Skeletal muscle tissue (tissue), 4 donors: ENCODE data around the gene ATRIP. TPM values are rescaled to one million over a fixed set of nuclear protein-coding genes. Genes with fewer than 3 reads are reported as not detected.
"Not testable (repeated sequence)": the region's sequence is repeated elsewhere in the genome, so short reads cannot be mapped to it uniquely, and the experiment has no call there.

ENCODE experiments used
- H3K27ac ChIP-seq: one replicate; pipeline ENCODE4 v1.7.0; 2013; ENCODE audit warnings: mild to moderate bottlenecking, low read depth, low read length, inconsistent platforms
- H3K27me3 ChIP-seq, 3 donors: one replicate each; pipeline ENCODE4 v1.7.0; 2013; ENCODE audit warnings: low read length in 3 of 3; ENCODE audit not compliant: control insufficient read depth in 3 of 3, insufficient read depth in 3 of 3
- H3K36me3 ChIP-seq, 3 donors: one replicate each; pipeline ENCODE4 v1.7.0; 2013; ENCODE audit warnings: low read length in 3 of 3; ENCODE audit not compliant: control insufficient read depth in 3 of 3, insufficient read depth in 3 of 3
- H3K4me1 ChIP-seq, 3 donors: one replicate each; pipeline ENCODE4 v1.7.0; 2013; ENCODE audit warnings: low read length in 3 of 3, mild to moderate bottlenecking in 3 of 3; ENCODE audit not compliant: control insufficient read depth in 3 of 3, insufficient read depth in 3 of 3
- H3K4me3 ChIP-seq, 3 donors: one replicate each; pipeline ENCODE4 v1.7.0; 2013; ENCODE audit warnings: low read length in 3 of 3
- H3K9ac ChIP-seq, 3 donors: one replicate each; pipeline ENCODE4 v1.7.0; 2013; ENCODE audit warnings: low read length in 3 of 3, mild to moderate bottlenecking in 3 of 3, moderate library complexity in 2 of 3, low read depth in 1 of 3
- H3K9me3 ChIP-seq, 3 donors: one replicate each; pipeline ENCODE4 v1.7.0; 2013; ENCODE audit warnings: low read length in 3 of 3; ENCODE audit not compliant: control insufficient read depth in 3 of 3
- total RNA-seq: library from RNA; depleted of rRNA; stranded (reverse); fragments of >200 nt; gene quantifications from one replicate; pipeline ENCODE4 v1.2.3, GENCODE V29; 2014
- donor health status: Osteomylitis.

The ATRIP gene
- 4.7 TPM for total RNA-seq

DNA sequence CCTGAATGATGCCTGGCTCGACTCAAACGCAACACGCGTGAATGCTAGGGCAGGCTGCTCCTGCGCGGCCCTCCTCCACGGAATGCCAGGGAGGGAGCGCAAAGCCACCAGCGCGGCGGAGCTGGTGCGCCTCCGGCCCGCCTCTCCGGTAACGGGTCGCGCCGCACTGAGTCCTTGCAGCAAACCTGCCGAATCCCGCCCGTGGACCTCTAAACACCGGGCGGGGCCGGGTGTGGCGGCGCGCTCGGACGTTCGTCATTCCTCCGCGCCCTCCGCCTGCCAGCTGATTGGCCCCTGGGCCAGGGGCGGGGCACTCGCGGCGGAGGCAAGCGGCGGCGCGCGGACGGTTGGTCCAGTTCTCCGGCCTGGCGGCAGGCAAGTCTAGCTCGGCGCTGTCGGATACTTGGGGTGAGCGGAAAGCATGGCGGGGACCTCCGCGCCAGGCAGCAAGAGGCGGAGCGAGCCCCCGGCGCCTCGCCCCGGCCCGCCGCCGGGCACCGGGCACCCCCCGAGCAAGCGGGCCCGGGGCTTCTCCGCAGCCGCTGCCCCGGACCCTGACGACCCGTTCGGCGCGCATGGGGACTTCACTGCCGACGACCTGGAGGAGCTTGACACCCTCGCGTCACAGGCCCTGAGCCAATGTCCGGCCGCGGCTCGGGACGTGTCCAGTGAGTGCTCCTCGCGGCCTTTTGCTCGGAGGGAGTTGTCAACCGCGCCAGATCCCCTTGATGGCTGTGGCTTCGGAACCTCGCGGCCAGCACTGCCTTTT, at the start of gene ATRIP:
TSS of gene ATRIP (plus strand) at position 313 of the 769 bp plus-strand sequence. CDS start at position 422, 109 bp downstream.
- Histone ChIP-seq H3K27ac (peak within 1 kb of the TSS; percentile 84), H3K4me3 (peak within 1 kb of the TSS; percentile 93 to 99 (median 94)), H3K27me3 (no peaks in the 10 kb centered on the region), H3K4me1 (peaks cover 24 to 31% (median 24%) of the 10 kb centered on the region in 3 donors), H3K9ac (peak within 1 kb of the TSS; percentile 83 to 94 (median 89)), H3K9me3 (no peaks in the 10 kb centered on the region), H3K36me3 (peaks cover 16 to 29% (median 26%) of the 10 kb centered on the region in 3 donors)

- no peaks in the 10 kb centered on the region for H3K9me3 ChIP-seq
- peaks cover 0 to 12% (median 0%) of the 10 kb centered on the region in 3 donors for H3K27me3 ChIP-seq
Observed at GRCh38 chr3:48397767-48398681, 48.5 kb upstream of the ATRIP start.

GRCh38 chr3:48398701-48399386, 47.7 kb upstream of the ATRIP start:
- Histone ChIP-seq H3K36me3 (no peaks in the 10 kb centered on the region), H3K27ac (no peak overlapping the region), H3K4me3 (no peak overlapping the region), H3K27me3 (peaks cover 0 to 12% (median 0%) of the 10 kb centered on the region in 3 donors), H3K9me3 (no peaks in the 10 kb centered on the region), H3K9ac (no peak overlapping the region), H3K4me1 (peaks cover 0 to 6% (median 3%) of the 10 kb centered on the region in 3 donors)

More at GRCh38 chr3:48397767-48398681, 48.5 kb upstream of the ATRIP start:
- Histone ChIP-seq H3K36me3 (no peaks in the 10 kb centered on the region), H3K27ac (no peak overlapping the region), H3K4me1 (peaks cover 0 to 6% (median 3%) of the 10 kb centered on the region in 3 donors), H3K4me3 (no peak overlapping the region), H3K9ac (no peak overlapping the region)

DNA sequence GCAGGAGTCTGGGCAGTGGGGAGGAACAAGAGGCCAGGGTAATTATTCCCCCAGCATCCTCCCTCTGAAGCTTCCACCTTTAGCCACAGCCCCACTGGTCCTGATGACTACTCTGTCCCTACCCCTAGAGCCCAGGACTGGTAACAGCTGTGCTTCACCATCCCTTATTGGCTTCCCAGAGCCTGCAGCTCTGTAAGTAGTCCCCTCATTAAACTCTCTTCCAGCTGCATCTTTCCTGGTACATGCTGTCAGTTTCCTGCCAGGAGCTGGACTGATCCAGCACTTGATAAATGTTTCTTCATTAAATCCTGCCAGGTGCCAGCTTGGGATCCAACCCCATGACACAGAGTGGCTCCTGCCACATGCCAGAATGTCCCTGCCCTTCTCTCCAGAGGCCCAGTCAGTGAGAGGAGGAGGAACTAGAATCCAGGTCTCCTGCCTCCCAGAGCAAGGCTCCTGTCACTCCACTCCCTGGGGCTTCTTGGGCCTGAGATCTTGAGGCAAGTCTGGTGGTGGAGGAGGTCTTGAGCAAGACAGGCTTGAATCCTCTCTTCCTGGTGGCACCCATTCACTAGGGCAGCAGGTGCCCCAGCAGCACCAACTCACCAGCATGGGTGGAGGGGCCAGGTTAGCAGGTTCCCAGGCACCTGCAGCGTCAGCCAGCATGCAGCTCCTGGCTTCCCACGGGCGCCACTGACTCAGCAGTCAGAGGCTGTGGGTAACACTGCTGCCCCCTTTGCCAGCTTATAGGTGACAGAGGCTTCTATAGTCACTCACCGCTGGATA, 47.0 kb upstream of the ATRIP start:
- no peaks in the 10 kb centered on the region for H3K9me3 ChIP-seq
- no peak overlapping the region for H3K9ac ChIP-seq
- H3K27me3 ChIP-seq: peaks cover 0 to 12% (median 0%) of the 10 kb centered on the region in 3 donors
- H3K36me3 ChIP-seq: no peaks in the 10 kb centered on the region
- H3K4me3 ChIP-seq: no peak overlapping the region
- H3K4me1 ChIP-seq: peaks cover 0 to 6% (median 3%) of the 10 kb centered on the region in 3 donors
- no peak overlapping the region for H3K27ac ChIP-seq

DNA sequence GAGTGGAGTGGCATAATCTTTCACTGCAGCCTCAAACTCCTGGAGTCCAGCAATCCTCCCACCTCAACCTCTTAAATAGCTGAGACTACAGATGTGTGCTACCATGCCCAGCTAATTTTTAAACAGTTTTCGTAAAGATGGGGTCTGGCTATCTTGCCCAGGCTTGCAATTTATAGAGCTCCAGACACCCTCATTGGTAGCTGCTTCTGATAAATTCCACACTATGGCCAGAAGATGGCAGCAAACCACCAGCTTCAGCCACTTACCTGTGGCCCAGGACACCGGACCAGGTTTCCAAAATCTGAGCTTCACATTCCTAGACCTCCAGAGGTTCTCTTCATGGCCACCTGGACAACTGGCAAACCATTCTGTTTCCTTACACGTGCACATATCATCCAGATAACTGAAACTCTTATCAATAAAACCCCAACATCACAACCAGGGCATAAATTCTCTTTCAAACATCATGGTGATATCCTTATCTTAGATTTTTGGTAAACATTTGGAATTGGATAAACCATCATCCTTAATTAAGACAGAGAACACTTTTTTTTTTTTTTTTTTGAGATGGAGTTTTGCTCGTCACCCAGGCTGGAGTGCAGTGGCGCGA, 45.6 kb upstream of the ATRIP start:
- peaks cover 0 to 12% (median 0%) of the 10 kb centered on the region in 3 donors for H3K27me3 ChIP-seq
- no peak overlapping the region for H3K27ac ChIP-seq
- peaks cover 0 to 6% (median 3%) of the 10 kb centered on the region in 3 donors for H3K4me1 ChIP-seq
- no peak overlapping the region for H3K4me3 ChIP-seq
- H3K9ac ChIP-seq: no peak overlapping the region
- no peaks in the 10 kb centered on the region for H3K9me3 ChIP-seq
- no peaks in the 10 kb centered on the region for H3K36me3 ChIP-seq

GRCh38 chr3:48401434-48401901, 45.1 kb upstream of the ATRIP start:
- not testable (repeated sequence) for H3K9me3 ChIP-seq, H3K9ac ChIP-seq, H3K4me3 ChIP-seq, H3K36me3 ChIP-seq, H3K27ac ChIP-seq, H3K4me1 ChIP-seq
- H3K27me3 ChIP-seq: peaks cover 0 to 12% (median 0%) of the 10 kb centered on the region in 3 donors

DNA sequence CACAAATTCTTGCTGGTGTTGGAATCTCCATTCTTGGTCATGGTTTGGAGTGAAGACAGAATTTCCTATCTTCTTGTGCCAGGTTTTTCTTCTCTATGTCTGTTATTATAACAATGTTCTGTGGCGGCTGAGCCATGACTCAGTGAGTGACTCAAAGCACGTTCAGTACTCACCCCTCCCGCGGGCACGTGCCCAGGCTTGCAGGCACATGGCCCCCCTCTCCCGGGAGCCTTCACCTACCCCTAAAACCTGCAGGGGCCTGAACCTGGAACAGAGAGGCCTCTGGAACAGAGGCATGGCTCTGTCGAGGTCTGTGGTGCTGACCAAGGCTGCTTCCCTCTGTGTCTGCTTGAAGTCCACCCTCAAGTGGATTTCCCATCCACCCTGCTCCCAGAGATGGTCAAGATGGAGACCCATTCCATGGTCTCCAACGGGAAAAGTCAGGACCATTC, 44.2 kb upstream of the ATRIP start:
- peaks cover 0 to 5% (median 0%) of the 10 kb centered on the region in 3 donors for H3K36me3 ChIP-seq

GRCh38 chr3:48402907-48403306, 43.6 kb upstream of the ATRIP start:
- H3K27me3 ChIP-seq: peaks cover 0 to 8% (median 0%) of the 10 kb centered on the region in 3 donors
- peak overlapping the region; percentile 30 for H3K27ac ChIP-seq
- H3K4me1 ChIP-seq: peaks cover 0 to 6% (median 3%) of the 10 kb centered on the region in 3 donors
- H3K36me3 ChIP-seq: peaks cover 0 to 5% (median 0%) of the 10 kb centered on the region in 3 donors
- H3K9ac ChIP-seq: no peak overlapping the region
- H3K9me3 ChIP-seq: no peaks in the 10 kb centered on the region
- H3K4me3 ChIP-seq: no peak overlapping the region

More for the DNA sequence above, 44.2 kb upstream of the ATRIP start:
- H3K9me3 ChIP-seq: no peaks in the 10 kb centered on the region
- H3K27ac ChIP-seq: peak overlapping the region; percentile 30
- peaks cover 0 to 6% (median 3%) of the 10 kb centered on the region in 3 donors for H3K4me1 ChIP-seq
- H3K9ac ChIP-seq: no peak overlapping the region
- peaks cover 0 to 8% (median 0%) of the 10 kb centered on the region in 3 donors for H3K27me3 ChIP-seq
- H3K4me3 ChIP-seq: no peak overlapping the region
